A673 (cell line): ENCODE data around the gene CD9.

Experiments used
- CTCF ChIP-seq: fragments of 300-800, 200-600 bp; sonication (generic); conservative IDR thresholded peaks from 2 replicates; pipeline ENCODE4 v1.5.1; 2017; ENCODE audit warnings: low read depth, mild to moderate bottlenecking, antibody characterized with exemption, low read length, moderate library complexity, mixed read lengths
- EZH2 ChIP-seq: fragments of 200-600 bp; sonication (generic); IDR thresholded peaks from 2 replicates; pipeline ENCODE4 v1.6.1; 2017; ENCODE audit warnings: borderline replicate concordance, low read depth, mild to moderate bottlenecking, mixed read lengths, antibody characterized with exemption, low read length; ENCODE audit not compliant: poor library complexity, severe bottlenecking

- TF ChIP-seq CTCF (no peak), EZH2 (no peak)
These were observed 62.4 kb downstream of the CD9 start for GRCh38 chr12:6262623-6263022.
